H9 (cell line): ENCODE measurements around the gene VPS35L. TPM values are rescaled to one million over a fixed set of nuclear protein-coding genes. Genes with fewer than 3 reads are reported as not detected.

Experiments used
- DNase-seq: peaks from one replicate; pipeline ENCODE4 v3.0.0-alpha.2; 2017
- H2AFZ ChIP-seq: one replicate; pipeline ENCODE4 v1.6.1; 2013; ENCODE audit warnings: mild to moderate bottlenecking, low read length, control low read depth, moderate library complexity
- H2AK5ac ChIP-seq: 2 replicates; pipeline ENCODE4 v1.6.1; 2013; ENCODE audit warnings: low read length, control low read depth, mixed read lengths; ENCODE audit not compliant: insufficient read length
- H2BK120ac ChIP-seq: one replicate; pipeline ENCODE4 v1.6.1; 2013; ENCODE audit warnings: low read depth, mild to moderate bottlenecking, low read length, control low read depth, inconsistent platforms; ENCODE audit not compliant: poor library complexity, severe bottlenecking
- H2BK12ac ChIP-seq: 2 replicates; pipeline ENCODE4 v1.6.1; 2013; ENCODE audit warnings: low read length, control low read depth, mixed read lengths, low read depth; ENCODE audit not compliant: insufficient read length
- H2BK15ac ChIP-seq: 2 replicates; pipeline ENCODE4 v1.6.1; 2013; ENCODE audit warnings: low read depth, low read length, control low read depth
- H2BK20ac ChIP-seq: one replicate; pipeline ENCODE4 v1.6.1; 2013; ENCODE audit warnings: low read depth, mild to moderate bottlenecking, low read length, control low read depth, inconsistent platforms; ENCODE audit not compliant: poor library complexity, severe bottlenecking
- H2BK5ac ChIP-seq: 2 replicates; pipeline ENCODE4 v1.6.1; 2013; ENCODE audit warnings: low read length, control low read depth, mixed read lengths; ENCODE audit not compliant: insufficient read length
- H3K14ac ChIP-seq: 2 replicates; pipeline ENCODE4 v1.6.1; 2013; ENCODE audit warnings: low read length, control low read depth; ENCODE audit not compliant: insufficient read depth
- H3K18ac ChIP-seq: 2 replicates; pipeline ENCODE4 v1.6.1; 2013; ENCODE audit warnings: low read depth, mild to moderate bottlenecking, mixed read lengths, low read length, control low read depth; ENCODE audit not compliant: insufficient read length
- H3K23ac ChIP-seq: 2 replicates; pipeline ENCODE4 v1.6.1; 2013; ENCODE audit warnings: low read length, control low read depth, mixed read lengths, low read depth; ENCODE audit not compliant: insufficient read length
- H3K23me2 ChIP-seq: 2 replicates; pipeline ENCODE4 v1.6.1; 2013; ENCODE audit warnings: low read depth, mild to moderate bottlenecking, mixed read lengths, low read length, control low read depth; ENCODE audit not compliant: insufficient read length, poor library complexity, severe bottlenecking
- H3K27ac ChIP-seq: 2 replicates; pipeline ENCODE4 v1.5.1; 2013; ENCODE audit warnings: low read length, control low read depth, mixed read lengths, low read depth; ENCODE audit not compliant: insufficient read length
- H3K27me3 ChIP-seq: 2 replicates; pipeline ENCODE4 v1.6.1; 2013; ENCODE audit warnings: low read length, control low read depth, inconsistent platforms; ENCODE audit not compliant: insufficient read depth
- H3K4ac ChIP-seq: 2 replicates; pipeline ENCODE4 v1.6.1; 2013; ENCODE audit warnings: low read depth, mild to moderate bottlenecking, control low read depth, inconsistent platforms, low read length, moderate library complexity
- H3K4me1 ChIP-seq: 2 replicates; pipeline ENCODE4 v1.6.1; 2013; ENCODE audit warnings: low read length, control low read depth, inconsistent platforms; ENCODE audit not compliant: insufficient read depth
- H3K4me2 ChIP-seq: 2 replicates; pipeline ENCODE4 v1.6.1; 2013; ENCODE audit warnings: low read length, control low read depth, mixed read lengths; ENCODE audit not compliant: insufficient read length, insufficient read depth
- H3K56ac ChIP-seq: 2 replicates; pipeline ENCODE4 v1.6.1; 2013; ENCODE audit warnings: low read depth, mild to moderate bottlenecking, mixed read lengths, low read length, control low read depth; ENCODE audit not compliant: insufficient read length
- H3K79me1 ChIP-seq: 2 replicates; pipeline ENCODE4 v1.6.1; 2013; ENCODE audit warnings: low read depth, mild to moderate bottlenecking, moderate library complexity, low read length, control low read depth, inconsistent platforms; ENCODE audit not compliant: insufficient read depth, poor library complexity, severe bottlenecking
- H3K79me2 ChIP-seq: 2 replicates; pipeline ENCODE4 v1.6.1; 2013; ENCODE audit warnings: low read length, control low read depth, inconsistent platforms; ENCODE audit not compliant: insufficient read depth
- H3K9ac ChIP-seq: 2 replicates; pipeline ENCODE4 v1.6.1; 2013; ENCODE audit warnings: low read length, control low read depth, mixed read lengths; ENCODE audit not compliant: insufficient read length; ENCODE audit errors: extremely low read depth
- H3K9me3 ChIP-seq: one replicate; pipeline ENCODE4 v1.6.1; 2013; ENCODE audit warnings: low read depth, low read length, inconsistent platforms; ENCODE audit not compliant: control insufficient read depth
- H3T11ph ChIP-seq: one replicate; pipeline ENCODE4 v1.6.1; 2013; ENCODE audit warnings: mild to moderate bottlenecking, low read length, control low read depth, inconsistent platforms
- H4K20me1 ChIP-seq: one replicate; pipeline ENCODE4 v1.6.1; 2013; ENCODE audit not compliant: control insufficient read depth, insufficient read length, insufficient read depth
- H4K5ac ChIP-seq: 2 replicates; pipeline ENCODE4 v1.6.1; 2013; ENCODE audit warnings: low read depth, mild to moderate bottlenecking, mixed read lengths, low read length, control low read depth; ENCODE audit not compliant: insufficient read length
- H4K8ac ChIP-seq: replicated peaks from 2 replicates; pipeline ENCODE4 v1.6.1; 2013; ENCODE audit warnings: low read length, control low read depth, mixed read lengths, low read depth; ENCODE audit not compliant: insufficient read length
- H4K91ac ChIP-seq: 2 replicates; pipeline ENCODE4 v1.6.1; 2013; ENCODE audit warnings: low read depth, mild to moderate bottlenecking, moderate library complexity, mixed read lengths, low read length, control low read depth; ENCODE audit not compliant: insufficient read length
- H3K27ac Mint-ChIP-seq, 3 experiments: 2 replicates in 2 of 3; 3 replicates in 1 of 3; pipeline ENCODE4 v1.8.0; 2020 to 2021; ENCODE audit warnings: mixed read lengths in 3 of 3, mild to moderate bottlenecking in 1 of 3, moderate library complexity in 1 of 3
- H3K27me3 Mint-ChIP-seq: 2 replicates; pipeline ENCODE4 v1.8.0; 2021; ENCODE audit warnings: low read depth, mild to moderate bottlenecking, moderate library complexity, mixed read lengths
- H3K36me3 Mint-ChIP-seq, 3 experiments: 2 replicates in 2 of 3; 3 replicates in 1 of 3; pipeline ENCODE4 v1.8.0; 2020 to 2021; ENCODE audit warnings: low read depth in 3 of 3, mixed read lengths in 3 of 3; ENCODE audit not compliant: insufficient read depth in 1 of 3
- H3K4me1 Mint-ChIP-seq, 2 experiments: 2 replicates each; pipeline ENCODE4 v1.8.0; 2020; ENCODE audit warnings: mixed read lengths in 2 of 2
- H3K4me3 Mint-ChIP-seq, 2 experiments: 2 replicates in 1 of 2; 3 replicates in 1 of 2; pipeline ENCODE4 v1.8.0; 2020 to 2021; ENCODE audit warnings: mild to moderate bottlenecking in 2 of 2, mixed read lengths in 2 of 2, moderate library complexity in 1 of 2
- H3K9me3 Mint-ChIP-seq, 2 experiments: 2 replicates in 1 of 2; 3 replicates in 1 of 2; pipeline ENCODE4 v1.8.0; 2020; ENCODE audit warnings: mild to moderate bottlenecking in 2 of 2, mixed read lengths in 2 of 2, moderate library complexity in 1 of 2
- WGBS: extraction: QIAGEN DNeasy Blood & Tissue Kit; methylation state at CpG from one replicate; pipeline ENCODE4 v1.1.7; 2013; ENCODE audit warnings: missing lambda C conversion rate, low lambda C conversion rate, mixed read lengths; ENCODE audit not compliant: insufficient read length; ENCODE audit errors: extremely low coverage; 5-methylcytosine and 5-hydroxymethylcytosine counted together
- total RNA-seq: library from RNA; stranded (reverse); gene quantifications from 2 replicates; pipeline ENCODE4 v1.2.1, GENCODE V29; 2021
- TF ChIP-seq, protein P1 (sequence below): fragments of 200-600 bp; sonication (generic); conservative IDR thresholded peaks from 3 replicates; pipeline ENCODE4 v1.8.0; 2021; ENCODE audit warnings: antibody characterized with exemption, mild to moderate bottlenecking

The VPS35L gene
- total RNA-seq, 1 experiment from 2014 or later, result 58.4 TPM

DNA sequence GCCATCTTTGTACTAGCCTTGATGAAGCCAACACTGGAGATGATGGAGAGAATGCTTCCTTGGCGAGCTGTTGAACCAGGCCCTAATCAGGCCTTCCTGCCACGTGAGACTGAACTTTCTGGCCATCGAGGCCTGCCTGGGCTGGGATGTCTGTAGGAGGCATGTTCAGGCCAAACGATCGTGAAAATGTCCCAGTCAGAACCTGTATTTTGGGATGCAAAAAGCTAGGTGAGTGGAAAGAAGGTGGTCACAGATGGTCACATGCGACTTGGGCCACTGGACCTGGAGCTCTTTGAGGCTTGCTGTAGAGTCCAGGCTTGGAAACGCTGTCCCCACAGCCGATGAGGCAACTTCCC lies 149.6 kb downstream of the VPS35L start:
- H3K79me2 ChIP-seq, result peaks cover 4% of the 10 kb centered on the region; the same call in 1 of the 2 replicates
- Mint-ChIP-seq H3K9me3 (no peaks in the 10 kb centered on the region), H3K36me3 (peaks cover 73 to 95% (median 92%) of the 10 kb centered on the region in 3 experiments)

More for the DNA sequence above, 149.6 kb downstream of the VPS35L start:
- Histone ChIP-seq H3K9me3 (no peaks in the 10 kb centered on the region), H3K23me2 (no peaks in the 10 kb centered on the region), H2AK5ac (no peak overlapping the region), H3T11ph (no peak overlapping the region), H2BK20ac (no peak overlapping the region), H3K18ac (no peak overlapping the region), H3K27ac (no peak overlapping the region), H3K4me1 (no peaks in the 10 kb centered on the region), H4K91ac (no peak overlapping the region), H2BK120ac (no peak overlapping the region), H3K79me1 (peaks cover 2% of the 10 kb centered on the region), H3K4me2 (no peak overlapping the region), H3K27me3 (no peaks in the 10 kb centered on the region), H2BK15ac (no peak overlapping the region), H3K14ac (no peak overlapping the region), H2BK12ac (no peak overlapping the region), H4K5ac (no peak overlapping the region), H4K8ac (no peak overlapping the region), H3K56ac (no peak overlapping the region), H4K20me1 (peaks cover 3% of the 10 kb centered on the region), H3K23ac (no peak overlapping the region), H3K9ac (no peak overlapping the region), H3K4ac (no peak overlapping the region), H2AFZ (no peak overlapping the region), H2BK5ac (no peak overlapping the region)
- TF ChIP-seq, protein P1, sequence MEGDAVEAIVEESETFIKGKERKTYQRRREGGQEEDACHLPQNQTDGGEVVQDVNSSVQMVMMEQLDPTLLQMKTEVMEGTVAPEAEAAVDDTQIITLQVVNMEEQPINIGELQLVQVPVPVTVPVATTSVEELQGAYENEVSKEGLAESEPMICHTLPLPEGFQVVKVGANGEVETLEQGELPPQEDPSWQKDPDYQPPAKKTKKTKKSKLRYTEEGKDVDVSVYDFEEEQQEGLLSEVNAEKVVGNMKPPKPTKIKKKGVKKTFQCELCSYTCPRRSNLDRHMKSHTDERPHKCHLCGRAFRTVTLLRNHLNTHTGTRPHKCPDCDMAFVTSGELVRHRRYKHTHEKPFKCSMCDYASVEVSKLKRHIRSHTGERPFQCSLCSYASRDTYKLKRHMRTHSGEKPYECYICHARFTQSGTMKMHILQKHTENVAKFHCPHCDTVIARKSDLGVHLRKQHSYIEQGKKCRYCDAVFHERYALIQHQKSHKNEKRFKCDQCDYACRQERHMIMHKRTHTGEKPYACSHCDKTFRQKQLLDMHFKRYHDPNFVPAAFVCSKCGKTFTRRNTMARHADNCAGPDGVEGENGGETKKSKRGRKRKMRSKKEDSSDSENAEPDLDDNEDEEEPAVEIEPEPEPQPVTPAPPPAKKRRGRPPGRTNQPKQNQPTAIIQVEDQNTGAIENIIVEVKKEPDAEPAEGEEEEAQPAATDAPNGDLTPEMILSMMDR, result no peak
- Mint-ChIP-seq H3K4me3 (no peak overlapping the region), H3K27me3 (no peaks in the 10 kb centered on the region), H3K4me1 (peaks cover 18 to 30% of the 10 kb centered on the region in 2 experiments), H3K27ac (peak overlapping the region in 2 of 3 experiments; percentile 40 to 61; a peak in 2 of 7 replicates)
- no peak for DNase-seq
- WGBS, result no CpG with 5 or more reads among the region's 8 CpGs
